GM19240 (cell line): ENCODE measurements around the gene GPR132.
"Not testable (repeated sequence)": the region's sequence is repeated elsewhere in the genome, so short reads cannot be mapped to it uniquely, and the experiment has no call there.

Source experiments
- DNase-seq: peaks from one replicate; pipeline ENCODE4 v3.0.0; 2011; ENCODE audit warnings: low spot score; ENCODE audit not compliant: insufficient read length

The GPR132 gene

DNA sequence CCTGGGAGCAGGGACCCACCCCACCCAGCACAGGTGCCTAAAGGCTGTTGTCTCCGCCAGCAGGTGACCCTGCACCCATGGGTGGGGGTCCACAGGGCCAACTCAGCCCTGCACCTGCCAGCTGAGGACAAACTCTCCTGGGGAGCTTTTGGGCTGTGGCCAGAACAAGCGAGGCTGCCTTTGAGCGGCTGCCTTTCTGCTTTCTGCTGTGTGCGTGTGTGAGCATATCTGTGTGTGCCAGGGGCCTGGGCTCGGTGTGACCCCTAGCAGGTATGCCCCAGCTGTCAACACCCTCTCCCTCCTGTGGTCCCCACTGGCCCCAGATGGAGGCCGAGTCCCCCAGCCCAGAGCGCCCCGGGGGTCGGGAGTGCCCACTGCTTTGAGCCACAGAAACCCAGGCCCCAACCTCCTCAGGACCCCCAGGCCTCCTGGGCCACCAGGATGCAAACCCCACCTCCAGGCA lies 25.9 kb upstream of the GPR132 start:
- DNase-seq: no peak

- DNase-seq: peak; percentile 88
Measured at GRCh38 chr14:105090493-105091053, 25.3 kb upstream of the GPR132 start.

DNA sequence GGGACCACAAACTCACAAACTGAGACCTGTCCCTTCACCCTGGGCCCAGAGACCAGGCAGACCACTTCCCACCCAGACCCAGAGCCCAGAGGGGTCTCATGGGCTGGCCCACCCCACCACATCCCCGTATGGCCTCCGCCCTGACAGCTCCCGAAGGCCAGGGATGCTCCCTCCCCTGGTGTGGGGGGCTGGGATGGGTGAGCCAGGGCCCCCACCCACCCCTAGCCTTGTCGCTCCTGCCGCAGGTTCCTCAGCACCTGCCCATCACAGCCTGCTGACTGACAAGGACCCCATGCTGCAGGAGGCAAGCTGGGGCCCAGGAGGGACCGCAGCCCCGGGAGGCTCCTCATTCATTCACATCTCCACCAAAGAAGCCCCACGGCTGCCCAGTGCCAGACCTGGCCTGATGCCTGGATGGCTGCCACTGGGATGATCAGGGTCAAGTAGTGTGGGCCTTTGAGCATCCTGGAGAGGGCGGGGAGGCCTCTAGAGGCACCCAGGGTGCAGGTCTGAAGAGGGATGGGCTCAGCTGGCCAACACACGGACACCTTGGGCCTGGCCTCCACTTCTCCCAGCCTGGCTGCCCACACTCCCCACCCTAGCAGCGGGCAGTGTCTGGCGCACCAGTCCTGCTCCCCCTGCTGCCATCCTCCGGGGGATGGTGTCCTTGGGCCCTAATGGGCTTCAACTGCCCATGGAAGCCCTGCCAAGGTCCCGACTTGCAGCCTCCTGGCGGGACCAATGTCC lies 24.7 kb upstream of the GPR132 start:
- no peak for DNase-seq

- DNase-seq: no peak
Measured at GRCh38 chr14:105088812-105089745, 23.8 kb upstream of the GPR132 start.

GRCh38 chr14:105087963-105088811 lies 23.0 kb upstream of the GPR132 start:
- DNase-seq: no peak

DNA sequence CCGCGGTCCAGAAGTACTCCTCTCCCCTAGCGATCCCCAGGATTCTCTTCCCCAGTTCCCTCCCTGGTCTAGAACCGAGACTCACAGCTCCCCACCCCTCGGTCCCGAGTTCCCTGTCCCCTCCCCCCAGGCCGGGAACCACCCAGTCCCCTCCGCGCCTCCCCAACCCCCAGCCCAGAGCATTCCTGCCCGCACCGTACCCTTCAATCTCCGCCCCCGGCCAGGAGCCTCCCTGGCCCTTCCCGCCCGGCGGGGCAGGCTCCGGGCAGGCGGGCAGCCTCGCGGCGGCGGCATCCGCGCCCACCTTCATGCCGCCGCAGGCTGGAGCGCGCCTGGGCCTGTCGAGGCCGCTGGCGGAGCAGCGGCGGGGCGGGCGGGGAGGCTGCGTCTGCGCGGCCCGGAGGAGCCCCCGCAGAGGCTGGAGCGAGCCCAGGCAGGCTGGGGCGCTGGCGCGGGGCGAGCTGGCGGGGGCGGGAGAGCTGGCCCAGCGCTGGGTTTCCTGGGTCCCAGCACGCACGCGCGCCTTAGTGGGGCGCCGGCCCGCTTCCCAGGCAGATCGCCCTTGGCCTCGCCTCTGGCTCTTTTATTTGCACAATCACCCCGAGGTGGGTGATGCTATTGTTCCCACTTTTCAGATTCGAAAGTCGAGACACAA lies 22.2 kb upstream of the GPR132 start:
- DNase-seq: no peak

- peak; percentile 90 for DNase-seq
Measured at GRCh38 chr14:105086833-105087307, 21.6 kb upstream of the GPR132 start.

- no peak for DNase-seq
Measured at GRCh38 chr14:105085766-105086165, 20.5 kb upstream of the GPR132 start.

DNA sequence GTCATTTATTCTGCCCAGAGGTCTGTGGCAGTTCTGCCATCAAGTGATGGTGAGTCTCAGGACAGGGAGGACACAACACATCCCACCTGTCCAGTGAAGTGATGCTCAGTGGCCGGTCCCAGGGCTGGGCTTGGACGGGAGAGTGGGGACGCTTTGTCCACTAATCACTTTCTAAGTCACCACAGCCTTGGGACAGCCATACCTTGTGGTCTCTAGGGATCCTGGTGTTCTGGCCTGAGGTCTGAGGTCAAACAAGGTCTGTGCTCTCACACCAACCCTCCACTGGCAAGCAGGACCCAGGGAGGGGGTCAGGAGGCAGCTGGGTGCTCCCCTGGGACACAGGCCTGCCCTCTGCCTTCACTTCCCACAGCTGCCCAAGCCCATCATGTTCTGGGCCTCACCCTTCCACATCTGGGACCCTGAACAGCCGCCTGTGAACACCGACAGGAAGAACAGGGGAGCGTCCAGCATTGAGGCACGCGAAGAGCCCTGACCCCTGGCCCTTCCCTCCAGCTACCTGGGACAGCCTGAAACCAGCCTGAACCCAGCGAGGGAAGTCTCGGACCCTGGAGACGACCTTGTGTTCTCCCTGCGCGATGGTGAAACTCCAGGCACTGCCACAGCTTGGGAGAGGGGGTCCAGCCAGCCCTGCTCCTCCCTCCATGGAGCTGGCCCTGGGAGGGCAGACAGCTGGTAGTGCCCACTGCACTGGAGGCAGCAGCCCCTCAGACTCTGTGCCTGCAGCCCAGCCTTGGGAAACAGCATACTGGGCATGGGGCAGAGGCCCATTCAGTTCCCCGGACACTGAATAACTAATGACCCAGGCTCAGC lies 19.7 kb upstream of the GPR132 start:
- no peak for DNase-seq

GRCh38 chr14:105083926-105084685 lies 18.9 kb upstream of the GPR132 start:
- no peak for DNase-seq

DNA sequence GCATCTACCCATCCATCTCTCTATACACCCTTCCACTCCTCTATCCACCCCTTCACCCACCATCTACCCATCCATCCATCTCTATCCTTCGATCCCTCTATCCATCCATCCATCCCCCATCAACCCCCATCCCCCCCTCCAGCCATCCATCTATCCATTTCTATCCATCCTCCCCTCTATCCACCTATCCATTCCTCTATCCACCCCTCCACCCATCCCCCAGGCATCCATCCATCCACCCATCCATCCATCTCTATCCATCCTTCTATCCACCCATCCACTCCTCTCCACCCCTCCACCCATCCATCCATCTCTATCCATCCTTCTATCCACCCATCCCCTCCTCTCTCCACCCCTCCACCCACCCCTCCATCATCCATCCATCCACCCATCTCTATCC lies 17.5 kb upstream of the GPR132 start:
- DNase-seq: no peak

- DNase-seq: not testable (repeated sequence)
Measured at GRCh38 chr14:105081473-105081872, 16.2 kb upstream of the GPR132 start.

DNA sequence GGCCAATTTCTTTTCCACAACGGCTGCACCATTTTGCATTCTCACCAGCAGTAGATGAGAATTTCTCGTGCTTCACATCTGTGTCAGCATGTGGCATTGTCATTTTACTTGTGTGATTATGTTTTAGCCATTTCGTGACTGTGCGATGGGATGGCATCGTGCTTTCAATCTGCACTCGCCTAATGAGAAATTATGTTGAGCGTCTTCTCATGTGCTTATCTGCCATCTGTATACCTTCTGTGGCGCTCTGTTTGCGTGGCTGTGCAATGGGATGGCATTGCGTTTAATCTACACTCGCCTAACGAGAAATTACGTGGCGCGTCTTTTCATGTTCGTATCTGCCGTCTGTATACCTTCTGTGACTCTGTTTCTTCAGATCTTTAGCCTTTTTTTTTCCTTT lies 14.9 kb upstream of the GPR132 start:
- no peak for DNase-seq

GRCh38 chr14:105078294-105078693 lies 13.1 kb upstream of the GPR132 start:
- DNase-seq: no peak

DNA sequence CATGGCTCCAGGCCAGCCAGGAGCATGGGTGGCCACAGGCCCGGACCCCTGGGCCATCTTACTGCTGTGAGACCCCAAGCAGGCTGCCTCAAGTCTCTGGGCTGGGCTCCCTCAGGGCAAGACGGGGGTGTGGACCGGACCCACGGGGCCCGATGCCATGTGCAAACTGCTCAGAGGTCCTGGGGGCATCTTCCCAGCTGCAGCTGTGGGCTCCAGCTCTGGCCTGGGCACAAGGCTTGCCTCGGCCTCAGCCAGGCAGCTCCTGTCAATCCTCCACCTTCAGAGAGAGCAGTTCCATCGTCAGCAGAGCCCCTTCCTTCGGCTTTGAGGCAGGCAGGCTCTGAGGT lies 12.4 kb upstream of the GPR132 start:
- DNase-seq: no peak

GRCh38 chr14:105076805-105077648 lies 11.8 kb upstream of the GPR132 start:
- DNase-seq: no peak

- no peak for DNase-seq
Measured at GRCh38 chr14:105076296-105076804, 11.1 kb upstream of the GPR132 start.
